ENCODE data around the gene CDH4. TPM values are rescaled to one million over a fixed set of nuclear protein-coding genes. Genes with fewer than 3 reads are reported as not detected.

Gene CDH4
- total and polyA plus RNA-seq, 8 donors, result under 0.01 to 2.2 (median 0.11) TPM; not detected in 2

DNA sequence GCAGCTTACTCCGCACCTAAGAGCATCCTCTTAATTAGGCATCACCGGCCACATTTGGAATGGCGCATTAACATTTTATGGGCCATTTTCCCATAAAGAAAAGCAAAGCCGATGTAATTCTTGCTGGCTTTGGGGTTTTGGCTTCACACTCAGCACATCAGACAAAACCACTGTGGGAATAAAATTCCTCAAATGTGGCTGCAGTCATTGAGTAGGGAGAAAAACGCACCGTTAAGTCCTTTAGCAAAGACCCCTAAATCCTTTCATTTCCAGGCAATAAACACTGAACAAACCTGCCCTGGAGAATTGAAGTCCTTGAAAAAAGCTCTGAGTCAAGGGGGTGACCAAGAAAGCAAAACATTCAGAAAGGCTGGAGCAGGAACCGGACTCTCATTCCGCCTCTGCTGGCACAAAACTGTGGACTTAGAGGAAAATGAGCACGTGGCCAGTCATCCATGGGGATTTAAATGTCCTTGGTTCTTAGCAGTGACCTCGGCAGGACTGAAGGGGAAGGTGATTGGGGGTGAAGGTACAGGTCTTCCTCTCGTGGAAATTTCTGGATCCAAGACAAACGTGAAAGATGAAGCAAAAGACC lies 102.9 kb downstream of the CDH4 start:
- WGBS, 5 donors, result 74 to 83% (median 80%) methylated on average over 12 of the region's 12 CpGs
- Histone ChIP-seq H3K4me3 (no peak overlapping the region), H3K4me1 (no peaks in the 10 kb centered on the region), H3K9me3 (no peaks in the 10 kb centered on the region), H3K36me3 (no peaks in the 10 kb centered on the region), H3K27me3 (peaks cover 0 to 94% (median 9%) of the 10 kb centered on the region in 3 donors), H3K27ac (no peak overlapping the region)
- TF ChIP-seq EP300 (IDR thresholded peaks at IDR 0.05), result no peak
- no peak for TF ChIP-seq POLR2A (IDR thresholded peaks at IDR 0.05)
- no peak for TF ChIP-seq POLR2AphosphoS5 (IDR thresholded peaks at IDR 0.05)
- TF ChIP-seq, protein P1, sequence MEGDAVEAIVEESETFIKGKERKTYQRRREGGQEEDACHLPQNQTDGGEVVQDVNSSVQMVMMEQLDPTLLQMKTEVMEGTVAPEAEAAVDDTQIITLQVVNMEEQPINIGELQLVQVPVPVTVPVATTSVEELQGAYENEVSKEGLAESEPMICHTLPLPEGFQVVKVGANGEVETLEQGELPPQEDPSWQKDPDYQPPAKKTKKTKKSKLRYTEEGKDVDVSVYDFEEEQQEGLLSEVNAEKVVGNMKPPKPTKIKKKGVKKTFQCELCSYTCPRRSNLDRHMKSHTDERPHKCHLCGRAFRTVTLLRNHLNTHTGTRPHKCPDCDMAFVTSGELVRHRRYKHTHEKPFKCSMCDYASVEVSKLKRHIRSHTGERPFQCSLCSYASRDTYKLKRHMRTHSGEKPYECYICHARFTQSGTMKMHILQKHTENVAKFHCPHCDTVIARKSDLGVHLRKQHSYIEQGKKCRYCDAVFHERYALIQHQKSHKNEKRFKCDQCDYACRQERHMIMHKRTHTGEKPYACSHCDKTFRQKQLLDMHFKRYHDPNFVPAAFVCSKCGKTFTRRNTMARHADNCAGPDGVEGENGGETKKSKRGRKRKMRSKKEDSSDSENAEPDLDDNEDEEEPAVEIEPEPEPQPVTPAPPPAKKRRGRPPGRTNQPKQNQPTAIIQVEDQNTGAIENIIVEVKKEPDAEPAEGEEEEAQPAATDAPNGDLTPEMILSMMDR (IDR thresholded peaks at IDR 0.05), result no peak
- DNase-seq, result no peak
- intact Hi-C loops (cut with DNase I; ENCODE audit: low total_unique reads), result no loop called here

GRCh38 chr20:61355585-61355984 lies 103.5 kb downstream of the CDH4 start:
- Histone ChIP-seq H3K27me3 (peaks cover 0 to 90% (median 9%) of the 10 kb centered on the region in 3 donors), H3K4me3 (no peak overlapping the region), H3K27ac (no peak overlapping the region), H3K36me3 (no peaks in the 10 kb centered on the region), H3K4me1 (no peaks in the 10 kb centered on the region), H3K9me3 (no peaks in the 10 kb centered on the region)
- intact Hi-C loops (cut with DNase I; ENCODE audit: low total_unique reads), result no loop called here
- TF ChIP-seq EP300 (IDR thresholded peaks at IDR 0.05) (no peak), POLR2AphosphoS5 (IDR thresholded peaks at IDR 0.05) (no peak), POLR2A (IDR thresholded peaks at IDR 0.05) (no peak)
- TF ChIP-seq, protein P1 (IDR thresholded peaks at IDR 0.05), result no peak
- DNase-seq, result no peak
- WGBS, 5 donors, result 80 to 92% (median 91%) methylated on average over 5 of the region's 5 CpGs

- Histone ChIP-seq H3K9me3 (no peaks in the 10 kb centered on the region), H3K4me1 (no peaks in the 10 kb centered on the region), H3K36me3 (no peaks in the 10 kb centered on the region), H3K27me3 (peaks cover 0 to 84% (median 9%) of the 10 kb centered on the region in 3 donors), H3K27ac (no peak overlapping the region), H3K4me3 (no peak overlapping the region)
- no peak for DNase-seq
- intact Hi-C loops (cut with DNase I; ENCODE audit: low total_unique reads), result no loop called here
- whole genome bisulfite sequencing, 5 donors, result 53 to 69% (median 62%) methylated on average over 7 of the region's 7 CpGs
- TF ChIP-seq POLR2AphosphoS5 (IDR thresholded peaks at IDR 0.05), result no peak
- no peak for TF ChIP-seq POLR2A (IDR thresholded peaks at IDR 0.05)
- TF ChIP-seq, protein P1 (IDR thresholded peaks at IDR 0.05), result no peak
- TF ChIP-seq EP300 (IDR thresholded peaks at IDR 0.05), result no peak
Observed at GRCh38 chr20:61356196-61356595, 104.1 kb downstream of the CDH4 start.

DNA sequence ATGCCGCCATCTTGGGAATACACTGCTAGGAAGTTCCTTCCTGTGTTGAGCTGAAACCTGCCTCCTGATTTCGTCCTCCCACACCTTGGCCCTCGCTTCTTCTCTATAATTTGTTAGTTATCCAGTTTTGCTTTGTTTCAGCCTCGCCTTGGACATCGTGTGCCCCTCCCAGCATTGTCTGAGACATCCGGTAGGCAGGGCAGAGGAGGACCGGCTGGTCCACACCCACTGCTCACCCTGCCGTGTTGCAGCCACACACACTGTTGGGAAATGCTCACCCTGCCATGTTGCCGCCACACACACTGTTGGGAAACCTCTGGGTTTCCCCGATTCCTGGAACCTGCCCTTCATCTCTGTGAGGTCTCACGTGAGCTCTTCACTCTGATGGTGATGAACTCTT lies 105.1 kb downstream of the CDH4 start:
- Histone ChIP-seq H3K27me3 (peaks cover 0 to 75% (median 8%) of the 10 kb centered on the region in 3 donors), H3K27ac (no peak overlapping the region)

More for the DNA sequence above, 105.1 kb downstream of the CDH4 start:
- Histone ChIP-seq H3K9me3 (no peaks in the 10 kb centered on the region), H3K4me1 (no peaks in the 10 kb centered on the region), H3K36me3 (no peaks in the 10 kb centered on the region), H3K4me3 (no peak overlapping the region)
- no peak for DNase-seq
- WGBS, 5 donors, result 78 to 85% (median 85%) methylated on average over 11 of the region's 11 CpGs
- intact Hi-C loops (cut with DNase I; ENCODE audit: low total_unique reads), result no loop called here
- no peak for TF ChIP-seq POLR2AphosphoS5 (IDR thresholded peaks at IDR 0.05)
- TF ChIP-seq EP300 (IDR thresholded peaks at IDR 0.05), result no peak
- TF ChIP-seq POLR2A (IDR thresholded peaks at IDR 0.05), result no peak
- TF ChIP-seq, protein P1 (IDR thresholded peaks at IDR 0.05), result no peak
